NCI-H1436 (cell line): Measurements from ENCODE around the gene PTS.

Source experiments
- DNase-seq: peaks from one replicate; lab custom pipeline; 2025; lab: John Stamatoyannopoulos, UW

Gene PTS

GRCh38 chr11:112222303-112222702 is 3.9 kb upstream of the PTS start:
- no peak for DNase-seq

DNA sequence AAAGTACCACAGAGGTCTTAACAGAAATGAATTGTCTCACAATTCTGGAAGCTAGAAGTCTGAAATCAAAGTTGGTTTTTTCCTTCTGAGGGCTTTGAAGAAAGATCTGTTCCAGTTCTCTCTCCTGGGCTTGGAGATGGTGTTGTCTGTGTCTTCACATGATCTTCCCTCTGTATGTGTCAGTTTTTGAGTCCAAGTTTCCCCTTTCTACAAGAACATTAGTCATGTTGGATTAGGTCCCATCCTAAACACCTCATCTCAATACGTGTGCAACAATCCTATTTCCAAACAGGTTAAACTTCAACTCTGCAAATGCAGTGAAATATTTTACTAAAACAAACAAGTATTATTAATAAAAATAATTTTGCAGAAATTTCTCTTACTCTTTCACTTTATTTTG is 3.1 kb upstream of the PTS start:
- DNase-seq = no peak

DNA sequence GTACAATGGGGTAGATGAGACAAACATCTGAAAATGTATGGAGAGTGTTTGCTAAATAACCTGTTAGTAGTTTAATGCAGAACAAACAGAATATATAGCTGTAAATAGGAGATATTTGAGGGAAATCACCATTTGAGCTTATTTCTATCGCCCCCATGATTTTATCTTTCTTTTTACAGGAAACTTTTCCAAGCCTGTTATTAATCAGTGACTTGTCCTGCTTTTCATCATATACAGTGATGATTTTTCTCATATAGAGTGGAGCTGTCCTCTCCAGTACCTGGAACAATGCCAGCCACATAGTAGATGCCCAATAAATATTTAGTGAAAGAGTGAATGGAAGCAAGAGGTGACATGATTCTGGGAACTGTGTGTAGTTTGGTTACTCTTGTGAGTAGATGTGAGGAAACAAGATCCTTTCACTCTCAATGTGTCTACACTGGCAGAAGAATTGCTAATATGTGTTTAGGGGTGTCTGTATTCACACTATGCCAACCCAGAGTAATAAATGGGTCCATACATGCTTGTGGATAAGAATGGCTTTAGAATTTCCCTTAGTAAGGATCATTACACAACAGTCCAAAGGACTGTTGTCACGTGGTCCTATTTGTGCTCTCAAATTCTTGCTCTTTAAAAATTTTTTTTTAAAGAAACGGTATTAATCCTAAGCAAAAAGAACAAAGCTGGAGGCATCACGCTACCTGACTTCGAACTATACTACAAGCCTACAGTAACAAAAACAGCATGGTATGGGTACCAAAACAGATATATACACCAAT is 2.3 kb upstream of the PTS start:
- no peak for DNase-seq

DNA sequence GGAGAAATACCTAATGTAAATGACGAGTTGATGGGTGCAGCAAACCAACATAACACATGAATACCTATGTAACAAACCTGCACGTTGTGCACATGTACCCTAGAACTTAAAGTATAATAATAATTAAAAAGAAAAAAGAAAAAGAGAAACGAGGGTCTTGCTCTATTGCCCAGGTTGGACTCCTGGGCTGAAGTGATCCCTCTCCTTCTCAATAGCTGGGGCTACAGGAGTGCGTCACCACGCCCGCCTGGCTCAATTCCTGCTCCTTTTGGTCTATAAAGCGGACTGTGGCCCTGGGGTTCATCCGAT is 521 bp upstream of the PTS start:
- no peak for DNase-seq

DNA sequence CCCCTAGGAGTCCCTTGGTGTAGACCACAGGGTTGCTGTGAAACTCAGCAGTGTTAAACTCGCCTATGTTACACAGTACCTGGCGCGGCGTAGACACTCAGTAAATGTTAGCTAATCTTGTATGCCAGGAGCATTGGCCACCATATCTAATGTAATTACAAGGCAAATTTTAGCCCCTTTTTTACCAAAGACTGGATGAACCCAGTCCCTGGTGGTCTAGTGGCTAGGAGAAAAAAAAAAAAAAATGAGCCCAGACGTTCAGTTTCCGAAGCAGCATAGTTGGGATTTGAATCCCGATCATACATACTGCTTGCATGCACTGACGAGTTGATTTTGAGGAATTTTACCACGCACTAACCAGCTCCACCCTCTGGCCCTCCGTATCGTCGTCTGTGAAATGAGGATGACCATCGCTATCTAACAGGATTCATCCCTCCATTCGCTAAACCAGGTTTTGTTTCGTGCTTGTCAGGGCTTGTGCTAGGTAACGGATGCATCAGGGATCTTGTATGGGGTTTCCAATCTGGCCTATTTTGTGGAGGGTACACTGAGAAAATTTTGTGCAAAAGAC is 688 bp downstream of the PTS start:
- DNase-seq = no peak

- DNase-seq = no peak
Measured at GRCh38 chr11:112227471-112227870, 1.2 kb downstream of the PTS start.

- no peak for DNase-seq
Measured at GRCh38 chr11:112228706-112229105, 2.5 kb downstream of the PTS start.

GRCh38 chr11:112229159-112229558 is 2.9 kb downstream of the PTS start:
- DNase-seq = no peak

- DNase-seq = no peak
Measured at GRCh38 chr11:112229746-112230433, 3.7 kb downstream of the PTS start.

GRCh38 chr11:112231952-112232351 is 5.7 kb downstream of the PTS start:
- DNase-seq = no peak

DNA sequence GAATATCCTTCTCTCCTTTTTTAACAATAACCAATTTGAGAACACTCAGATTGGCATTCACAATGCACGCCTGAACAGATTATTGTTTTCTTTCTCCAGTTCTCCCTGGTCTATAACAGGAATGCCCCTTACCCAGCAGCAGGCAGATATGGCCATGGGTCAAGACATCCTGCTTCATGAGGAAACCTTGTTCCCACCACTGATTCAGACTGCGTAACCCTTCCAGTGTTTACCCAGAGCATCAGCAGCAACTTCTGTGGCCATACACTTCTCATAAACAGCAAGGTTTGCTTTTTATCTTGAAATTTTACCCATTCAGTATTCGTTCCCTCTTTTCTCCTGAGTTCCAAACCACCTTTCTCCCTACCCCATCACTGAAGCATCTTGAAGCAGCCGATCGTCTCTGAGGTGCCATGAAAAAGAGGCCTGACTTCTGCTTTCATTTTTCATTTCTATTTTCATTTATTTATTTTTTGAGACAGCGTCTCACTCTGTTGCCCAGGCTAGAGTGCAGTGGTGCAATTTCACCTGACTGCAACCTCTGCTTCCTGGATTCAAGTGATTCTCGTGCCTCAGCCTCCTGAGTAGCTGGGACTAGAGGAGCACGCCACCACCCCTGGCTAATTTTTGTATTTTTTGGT is 9.6 kb downstream of the PTS start:
- DNase-seq = no peak

DNA sequence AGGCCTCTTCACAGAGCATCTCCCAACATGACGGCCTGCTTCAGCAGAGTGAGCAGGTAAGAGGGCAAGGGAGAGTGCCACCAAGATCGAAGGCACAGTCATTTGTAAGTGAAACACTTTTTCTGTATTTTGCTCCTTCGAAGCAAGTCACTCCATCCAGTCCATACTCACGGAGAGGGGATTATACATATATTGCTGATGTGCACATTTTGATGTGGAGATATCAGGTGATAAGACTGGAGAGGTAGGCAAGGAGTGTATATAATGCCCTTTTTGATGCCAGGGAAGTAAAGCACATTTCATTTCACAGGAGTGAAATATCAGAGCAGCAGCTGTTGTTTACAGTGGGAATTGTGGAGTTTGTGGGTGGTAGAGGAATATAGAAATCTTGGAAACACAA is 11.2 kb downstream of the PTS start:
- no peak for DNase-seq

- DNase-seq = no peak
Measured at GRCh38 chr11:112238041-112238440, 11.8 kb downstream of the PTS start.

- no peak for DNase-seq
Measured at GRCh38 chr11:112241486-112241885, 15.3 kb downstream of the PTS start.

DNA sequence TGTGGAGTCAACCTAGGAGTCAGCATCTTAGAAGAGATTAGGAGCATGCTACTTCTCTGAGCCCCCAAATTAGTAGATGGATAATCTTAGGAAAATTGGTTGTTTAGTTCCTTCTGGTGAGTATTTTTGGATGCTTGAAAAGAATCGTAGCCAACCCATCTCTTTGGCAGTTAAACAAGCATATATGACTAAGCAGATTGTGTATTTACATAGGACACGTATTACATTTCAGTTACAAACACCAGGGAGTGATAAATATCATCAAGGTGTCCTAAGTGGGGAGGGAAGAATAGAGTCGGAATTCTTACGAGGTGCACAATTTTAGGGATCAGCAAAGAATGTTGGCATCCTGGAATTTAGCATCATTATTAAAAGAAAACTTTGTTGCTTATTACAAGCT is 21.0 kb downstream of the PTS start:
- no peak for DNase-seq

DNA sequence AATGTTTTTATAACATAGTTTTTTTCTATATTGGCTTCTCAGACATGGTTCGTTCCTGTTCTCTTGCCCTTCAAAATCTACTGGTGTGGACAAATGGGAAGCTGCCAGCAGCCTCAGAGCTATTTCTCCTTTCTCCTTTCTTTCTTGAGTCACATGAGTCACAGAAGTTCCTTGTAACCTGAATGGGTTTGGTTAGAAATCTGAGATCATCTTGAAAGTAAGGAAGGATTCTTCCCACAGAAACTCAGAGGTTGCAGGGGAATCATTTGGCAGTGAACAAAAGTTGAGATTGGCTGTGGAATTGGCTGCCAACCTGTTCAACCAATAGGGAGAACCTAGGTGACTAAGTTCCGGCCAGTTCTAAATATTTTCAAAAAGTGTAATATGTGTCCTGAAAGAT is 22.0 kb downstream of the PTS start:
- no peak for DNase-seq

DNA sequence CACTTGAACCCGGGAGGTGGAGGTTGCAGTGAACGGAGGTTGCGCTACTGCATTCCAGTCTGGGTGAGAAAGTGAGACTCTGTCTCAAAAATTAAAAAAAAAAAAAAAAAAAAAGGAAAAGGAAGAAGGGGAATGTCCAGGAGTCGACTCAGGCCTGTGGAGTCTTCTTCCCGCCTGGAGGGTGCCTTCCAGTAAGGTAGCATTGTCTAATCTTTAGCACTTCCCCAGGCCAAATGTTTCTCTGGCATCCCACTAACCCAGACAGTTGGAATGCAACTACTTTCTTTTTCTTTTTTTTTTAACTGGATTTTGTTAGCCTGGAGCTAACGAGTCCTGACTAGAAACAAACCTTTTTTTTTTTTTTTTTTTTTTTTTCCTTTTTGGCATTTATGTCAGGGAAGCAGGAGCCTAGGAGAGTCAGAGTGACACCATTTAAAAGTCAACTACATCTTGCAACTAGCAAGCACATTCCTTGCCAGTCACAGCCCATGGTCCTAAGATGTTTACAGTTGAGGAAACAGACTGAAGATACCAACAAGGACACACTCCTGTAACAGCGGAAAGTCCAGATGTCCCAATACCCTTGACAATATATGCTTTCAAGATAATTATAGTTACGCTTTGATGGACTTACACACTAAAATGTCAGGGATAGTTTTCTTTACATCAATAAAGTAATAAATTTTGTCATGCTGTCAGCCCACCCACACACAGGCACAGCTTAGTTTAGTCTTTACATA is 23.8 kb downstream of the PTS start:
- no peak for DNase-seq

DNA sequence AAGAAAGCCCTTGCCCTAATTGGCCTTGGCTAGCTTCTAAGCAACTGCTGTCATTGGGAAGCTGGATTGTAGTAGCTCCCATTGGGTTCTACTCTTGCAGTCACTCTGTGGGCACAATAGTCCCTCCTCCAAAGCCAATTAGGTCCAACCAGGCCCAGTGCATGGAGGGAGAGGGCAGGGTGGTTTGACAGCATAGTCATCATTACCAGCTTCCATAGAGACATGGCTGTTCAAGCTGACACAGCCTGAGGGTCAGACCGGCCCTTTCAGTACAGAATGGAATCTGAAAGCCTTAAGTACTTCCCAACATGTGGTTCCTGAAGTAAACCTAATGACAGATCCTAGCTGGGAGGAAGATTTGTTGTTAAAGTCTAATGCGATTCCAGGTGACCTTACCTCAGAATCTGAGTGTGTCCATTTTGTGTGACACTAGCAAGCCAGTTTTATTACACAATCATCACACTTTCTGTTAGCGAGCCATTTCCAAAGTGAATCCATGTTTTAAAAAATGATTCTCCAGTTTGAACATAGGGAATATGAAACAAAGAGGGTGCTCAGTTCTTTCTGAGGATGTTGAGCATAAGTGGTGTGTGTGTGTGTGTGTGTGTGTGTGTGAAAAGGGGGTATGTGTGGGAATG is 27.5 kb downstream of the PTS start:
- no peak for DNase-seq

DNA sequence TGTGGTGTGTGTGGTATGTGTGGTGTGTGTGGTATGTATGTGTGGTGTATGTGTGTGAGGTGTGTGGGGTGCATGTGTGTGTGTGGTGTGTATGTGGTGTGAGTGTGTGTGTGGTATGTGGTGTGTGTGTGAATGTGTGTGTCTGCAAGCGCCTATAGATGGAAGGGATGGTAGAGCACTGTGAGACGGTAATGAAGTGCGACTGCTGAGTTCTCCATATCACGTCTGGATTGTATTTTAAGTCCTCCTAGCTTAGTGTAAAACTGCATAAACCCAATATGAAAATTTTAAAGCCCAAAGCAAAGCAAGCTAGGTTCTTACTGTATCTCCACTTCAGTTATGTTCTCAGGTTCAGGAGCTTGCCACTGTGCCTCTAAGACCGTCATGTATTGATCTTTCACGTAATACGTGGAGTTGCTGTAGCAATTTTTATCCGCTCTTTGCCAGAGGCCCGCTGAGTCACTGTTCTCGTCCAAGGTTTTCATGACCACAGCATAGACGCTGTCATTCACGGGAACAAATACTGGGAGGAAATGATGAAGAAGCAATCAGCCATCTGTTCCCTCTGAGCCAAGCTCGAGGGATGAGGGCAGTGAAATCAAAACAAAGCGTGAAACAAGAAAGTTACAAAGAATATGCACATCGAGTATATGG is 29.0 kb downstream of the PTS start:
- DNase-seq = no peak

DNA sequence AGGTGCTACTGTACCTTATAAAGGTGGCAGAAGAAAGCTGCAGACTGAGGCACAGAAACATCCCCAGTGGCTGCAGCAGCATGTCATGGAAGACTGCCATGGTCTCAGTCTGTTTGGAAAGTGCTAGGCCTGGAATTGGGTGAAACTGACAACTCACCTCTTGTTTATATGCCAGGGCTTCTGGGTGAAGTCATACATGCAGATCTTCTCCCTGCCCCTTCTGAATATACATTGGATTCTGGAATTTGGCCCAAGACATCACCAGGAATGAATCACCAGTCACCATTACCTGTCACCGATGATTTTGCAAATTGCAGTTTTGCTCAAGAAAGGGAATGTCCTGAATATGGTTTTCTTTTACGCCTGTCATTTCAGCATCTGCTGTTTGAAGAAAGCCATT is 34.3 kb downstream of the PTS start, which contains the start of gene PLET1:
PLET1 (minus strand) TSS at position 371 of the 400 bp plus-strand sequence; CDS start at position 100, 271 bp downstream.
- DNase-seq = no peak
